ENCODE data around the gene LMLN.
A peak's percentile ranks its signal among the peaks of the same experiment; 100 is the strongest.
"Not testable (repeated sequence)": the region's sequence is repeated elsewhere in the genome, so short reads cannot be mapped to it uniquely, and the experiment has no call there.

LMLN gene

DNA sequence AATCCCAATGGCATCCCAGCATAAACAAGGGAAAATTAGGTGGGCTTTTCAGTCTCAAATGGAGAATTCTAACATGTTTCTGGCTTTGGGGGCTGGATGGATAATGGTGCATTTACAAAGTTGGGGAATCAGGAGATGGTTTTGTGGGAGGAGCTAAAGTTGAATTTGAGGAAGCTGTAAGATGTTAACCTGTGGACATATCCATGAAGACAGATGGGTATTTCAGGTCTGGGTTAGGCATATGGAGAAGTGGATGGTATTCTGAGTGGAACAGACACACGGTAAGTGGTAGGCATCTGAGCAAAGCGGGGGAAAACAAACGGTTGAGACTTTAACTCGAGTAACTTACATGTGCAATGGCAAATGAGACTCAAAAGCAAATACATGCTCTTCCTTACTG lies 1.7 kb upstream of the LMLN start:
- DNase-seq: no peak

DNA sequence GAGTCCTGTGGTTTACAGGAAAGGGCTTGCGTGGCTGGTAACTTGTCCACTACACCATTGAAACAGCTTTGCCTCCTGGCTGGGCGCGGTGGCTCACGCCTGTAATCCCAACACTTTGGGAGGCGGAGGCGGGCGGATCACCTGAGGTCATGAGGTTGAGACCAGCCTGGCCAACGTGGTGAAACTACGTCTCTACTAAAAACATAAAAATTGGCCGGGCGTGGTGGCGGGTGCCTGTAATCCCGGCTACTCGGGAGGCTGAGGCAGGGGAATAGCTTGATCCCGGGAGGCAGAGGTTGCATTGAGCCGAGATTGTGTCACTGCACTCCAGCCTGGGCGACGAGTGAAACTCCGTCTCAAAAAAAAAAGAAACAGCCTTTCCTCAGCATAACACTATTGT lies 1.2 kb upstream of the LMLN start:
- not testable (repeated sequence) for DNase-seq

DNA sequence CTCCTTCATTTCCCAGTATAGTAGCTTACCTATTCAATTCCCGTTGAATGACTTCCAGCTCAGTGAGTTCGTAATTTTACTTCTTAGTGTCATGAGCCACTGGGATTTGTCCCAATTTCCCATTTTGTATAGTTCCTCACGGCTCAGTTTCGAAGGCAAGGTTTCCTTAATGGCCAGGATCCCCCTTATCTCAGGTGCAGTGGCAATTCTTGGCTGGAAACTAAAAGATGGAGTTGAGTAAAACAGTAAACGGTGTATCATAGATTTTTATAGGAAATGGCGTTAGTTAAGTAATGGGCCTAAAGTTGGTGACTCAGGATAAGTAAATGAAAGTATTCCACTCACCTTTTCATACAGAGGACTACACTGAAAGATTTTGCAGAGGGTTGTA lies 522 bp upstream of the LMLN start:
- DNase-seq: no peak

DNA sequence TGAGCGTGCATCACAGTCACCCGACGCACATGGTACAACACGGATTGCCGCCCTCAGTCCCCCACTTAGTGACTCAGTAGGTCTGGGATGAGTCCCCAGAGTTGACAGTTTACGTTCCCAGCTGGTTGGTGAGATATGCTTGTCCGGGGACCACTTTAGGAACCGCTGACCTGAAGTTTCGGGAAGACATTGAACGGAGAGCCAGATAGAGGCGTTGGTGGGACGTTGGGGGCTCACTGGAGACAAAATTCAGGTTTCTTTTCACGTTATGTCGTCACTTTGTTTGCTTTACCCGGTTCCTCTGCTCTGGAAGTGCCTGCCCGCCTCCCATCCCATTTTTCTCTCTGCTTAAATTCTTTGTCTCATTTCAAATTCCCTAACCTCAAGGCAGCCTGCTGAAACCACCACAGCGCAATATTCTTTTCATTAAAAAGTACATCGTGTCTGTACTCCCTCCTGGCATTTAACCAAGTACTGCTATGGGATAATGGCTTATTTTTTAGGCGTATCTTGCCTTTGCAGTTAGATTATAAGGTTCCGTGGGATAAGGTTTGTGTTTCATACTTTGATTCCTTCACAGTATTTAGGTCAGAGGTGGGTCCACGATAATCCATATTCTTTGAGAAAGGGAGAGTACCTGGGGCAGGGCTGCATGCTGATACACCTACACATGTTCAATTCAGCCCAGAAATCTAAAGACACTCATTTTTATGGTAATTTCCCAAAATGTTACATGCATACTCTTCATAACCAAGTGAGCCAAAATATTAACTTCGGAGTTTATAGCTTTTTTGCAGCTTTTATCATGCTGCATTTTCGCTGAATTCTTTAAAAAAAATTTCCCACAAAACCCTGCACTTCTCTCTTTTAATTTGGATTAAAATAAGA lies 921 bp downstream of the LMLN start:
- DNase-seq: no peak

DNA sequence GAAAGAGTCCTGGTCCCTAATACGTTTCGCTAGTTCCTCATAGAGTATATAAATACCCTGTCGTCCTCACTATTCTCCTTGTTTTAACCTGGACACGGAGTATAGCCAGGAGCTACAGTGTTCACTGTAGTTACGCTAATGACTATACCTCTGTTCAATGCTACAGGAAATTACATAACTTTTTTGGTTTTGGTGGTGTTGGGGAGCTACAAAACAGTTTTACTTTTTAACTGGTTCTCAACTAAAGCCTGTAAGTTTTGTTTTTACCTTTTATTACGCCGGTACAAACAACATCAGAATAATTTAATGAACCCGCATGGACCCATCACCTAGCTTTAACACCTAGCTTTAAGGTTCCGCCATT lies 1.5 kb downstream of the LMLN start:
- DNase-seq: no peak

DNA sequence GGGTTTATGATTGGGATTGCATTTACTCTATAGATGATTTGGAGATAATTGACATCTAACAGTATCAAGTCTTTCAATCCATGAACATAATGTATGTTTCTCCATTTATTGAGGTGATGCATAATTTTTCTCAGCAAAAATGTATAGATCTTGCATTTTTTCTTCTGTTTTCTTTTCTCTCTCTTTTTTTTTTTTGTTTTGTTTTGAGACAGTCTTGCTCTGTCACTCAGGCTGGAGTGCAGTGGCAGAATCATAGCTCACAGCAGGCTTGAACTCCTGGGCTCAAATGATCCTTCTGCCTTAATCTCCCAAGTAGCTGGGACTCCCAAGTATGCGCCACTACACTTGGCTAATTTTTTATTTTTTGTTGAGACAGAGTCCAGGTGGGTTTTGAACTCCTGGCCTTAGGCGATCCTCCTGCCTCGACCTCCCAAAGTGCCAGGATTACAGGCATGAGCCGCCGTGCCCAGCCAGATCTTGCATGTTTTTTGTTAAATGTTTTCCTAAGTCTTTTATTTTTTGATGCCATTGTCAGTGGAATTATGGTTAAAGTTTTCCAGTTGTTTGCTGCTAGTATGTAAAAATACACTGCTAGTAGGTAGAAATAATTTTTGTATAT lies 3.1 kb downstream of the LMLN start:
- DNase-seq: no peak

DNA sequence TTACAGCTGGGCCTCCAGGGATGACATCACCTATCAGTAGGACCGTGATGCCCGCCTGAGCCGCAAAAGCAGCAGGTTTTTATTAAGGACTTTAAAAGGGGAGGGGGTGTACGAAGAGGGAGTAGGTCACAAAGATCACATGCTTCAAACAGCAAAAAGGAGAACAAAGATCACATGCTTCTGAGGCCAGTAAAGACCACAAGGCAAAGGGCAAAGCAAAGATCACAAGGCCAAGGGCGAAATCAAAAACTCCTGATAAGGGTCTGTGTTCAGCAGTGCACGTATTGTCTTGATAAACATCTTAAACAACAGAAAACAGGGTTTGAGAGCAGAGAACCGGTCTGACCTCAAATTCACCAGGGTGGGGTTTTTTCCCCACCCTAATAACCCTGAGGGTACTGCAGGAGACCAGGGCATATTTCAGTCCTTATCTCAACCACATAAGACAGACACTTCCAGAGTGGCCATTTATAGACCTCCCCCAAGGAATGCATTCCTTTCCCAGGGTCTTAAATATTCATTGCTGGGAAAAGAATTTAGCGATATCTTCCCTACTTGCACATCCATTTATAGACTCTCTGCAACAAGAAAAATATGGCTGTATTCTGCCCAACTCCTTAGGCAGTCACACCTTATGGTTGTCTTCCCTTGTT lies 7.4 kb downstream of the LMLN start:
- DNase-seq: not testable (repeated sequence)

DNA sequence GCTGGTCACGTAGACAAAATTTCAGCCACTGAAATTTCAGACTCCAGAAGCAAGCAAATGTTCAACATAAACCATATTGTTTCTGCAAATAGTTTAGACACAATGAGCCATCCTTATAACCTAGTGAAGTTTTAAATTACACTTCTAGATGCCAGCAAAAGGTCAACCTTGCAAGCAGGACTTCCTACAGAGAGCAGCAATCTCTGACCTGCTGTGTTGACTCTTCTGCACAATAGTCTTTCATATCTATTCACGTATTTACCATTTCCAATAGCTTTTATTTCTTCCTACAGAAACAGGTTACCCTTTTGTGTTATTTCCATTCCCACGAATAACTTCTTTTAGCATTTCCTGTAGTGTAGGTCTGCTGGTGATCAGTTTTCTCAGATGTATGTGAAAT lies 10.6 kb downstream of the LMLN start:
- DNase-seq: no peak

DNA sequence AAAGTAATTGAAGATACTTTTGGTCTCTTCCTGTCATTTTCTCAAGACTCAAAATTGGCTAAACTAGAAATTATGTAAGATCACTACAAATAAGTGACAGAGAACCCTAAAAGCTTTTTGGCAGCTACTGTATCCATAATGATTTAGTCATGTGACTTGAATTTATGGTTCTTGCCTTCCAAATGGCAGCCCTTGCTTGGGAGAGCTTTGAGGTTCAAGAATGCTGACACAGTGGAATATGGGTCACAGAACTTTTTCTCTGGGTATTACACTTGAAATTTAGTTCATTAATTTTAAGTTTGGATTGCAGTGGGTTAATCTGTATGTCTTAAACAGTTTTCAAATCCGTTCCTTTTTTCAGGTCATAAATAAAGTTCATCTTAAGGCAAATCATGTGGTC lies 14.0 kb downstream of the LMLN start:
- no peak for DNase-seq

DNA sequence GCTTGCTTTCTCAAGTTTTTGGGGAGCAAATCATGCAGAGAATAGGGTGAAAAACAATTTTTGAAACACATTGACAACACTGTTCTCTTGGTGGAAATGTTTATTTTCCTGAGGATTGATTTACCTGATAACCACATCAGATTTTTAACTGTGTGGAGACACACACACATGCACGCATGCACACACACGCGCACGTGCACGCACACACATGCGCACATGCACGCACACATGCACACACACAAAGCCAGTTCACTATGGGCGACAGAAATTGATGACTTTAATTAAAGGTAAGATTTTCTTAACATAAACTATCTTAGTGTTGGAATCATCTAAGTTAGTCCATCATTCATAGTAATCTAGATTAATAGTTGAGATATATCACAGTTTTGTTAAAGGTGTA lies 15.3 kb downstream of the LMLN start:
- no peak for DNase-seq

DNA sequence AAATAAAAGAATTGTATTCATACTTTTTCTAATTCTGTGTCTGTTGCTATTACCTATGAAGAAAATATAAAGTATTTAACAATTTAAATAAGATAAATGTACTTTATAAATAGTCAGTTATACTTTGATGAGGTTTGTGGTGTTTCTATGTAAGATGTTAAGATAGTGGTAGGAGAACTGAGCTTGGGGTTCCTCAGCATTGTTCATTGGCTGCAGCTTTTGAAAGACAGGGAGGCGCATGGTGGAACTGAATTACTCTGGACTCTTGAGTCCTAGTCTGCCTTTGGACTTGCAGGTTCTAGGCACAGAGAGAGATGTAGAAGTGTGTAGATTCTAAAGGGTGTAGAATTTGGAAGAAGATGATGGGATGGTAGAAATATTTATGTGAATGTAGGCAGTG lies 23.1 kb downstream of the LMLN start:
- no peak for DNase-seq

DNA sequence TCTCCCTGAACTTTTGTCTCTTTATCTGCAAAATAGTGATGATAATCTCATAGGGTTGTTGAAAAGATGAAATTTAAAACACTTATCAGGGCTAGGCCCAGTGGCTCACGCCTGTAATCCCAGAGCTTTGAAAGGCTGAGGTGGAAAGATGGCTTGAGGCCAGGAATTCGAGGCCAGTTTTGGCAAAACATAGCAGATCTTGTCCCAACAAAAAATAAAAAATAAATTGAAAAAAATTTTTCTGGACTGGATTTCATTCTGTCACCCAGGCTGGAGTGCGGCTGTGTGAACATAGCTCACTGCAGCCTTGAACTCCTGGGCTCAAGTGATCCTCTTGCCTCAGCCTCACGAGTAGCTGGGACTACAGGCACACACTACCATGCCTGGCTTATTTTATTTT lies 29.6 kb downstream of the LMLN start:
- DNase-seq: no peak

DNA sequence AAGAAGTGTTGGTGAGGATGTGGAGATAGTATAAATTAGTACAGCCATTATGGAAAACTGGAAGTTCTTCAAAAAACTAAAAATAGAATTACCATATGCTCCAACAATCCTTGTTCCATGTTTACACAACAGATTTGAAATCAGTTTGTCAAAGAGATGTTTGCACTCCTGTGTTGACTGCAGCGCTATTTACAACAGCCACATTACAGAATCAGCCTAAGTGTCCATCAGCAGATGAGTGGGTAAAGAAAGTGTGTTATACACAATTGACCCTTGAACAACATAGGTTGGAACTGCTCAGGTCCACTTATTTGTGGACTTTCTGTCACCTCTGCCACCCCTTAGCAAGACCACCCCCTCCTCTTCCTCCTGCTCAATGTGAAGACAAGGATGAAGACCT lies 34.7 kb downstream of the LMLN start:
- DNase-seq: no peak

DNA sequence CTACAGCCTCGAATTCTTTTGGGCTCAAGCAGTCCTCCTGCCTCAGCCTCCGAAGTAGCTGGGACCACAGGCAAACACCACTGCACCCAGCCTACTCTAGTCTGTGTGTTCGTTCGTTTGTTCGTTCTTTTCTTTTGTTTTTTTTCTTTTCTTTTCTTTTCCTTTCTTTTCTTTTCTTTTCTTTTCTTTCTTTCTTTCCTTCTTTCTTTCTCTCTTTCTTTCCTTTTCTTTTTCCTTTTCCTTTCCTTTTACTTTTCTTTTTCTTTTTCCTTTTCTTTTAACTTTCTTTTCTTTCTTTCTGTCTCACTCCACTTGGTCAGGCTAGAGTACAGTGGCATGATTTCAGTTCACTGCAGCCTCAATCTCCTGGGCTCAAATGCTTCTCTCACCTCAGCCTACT lies 36.8 kb downstream of the LMLN start:
- no peak for DNase-seq

DNA sequence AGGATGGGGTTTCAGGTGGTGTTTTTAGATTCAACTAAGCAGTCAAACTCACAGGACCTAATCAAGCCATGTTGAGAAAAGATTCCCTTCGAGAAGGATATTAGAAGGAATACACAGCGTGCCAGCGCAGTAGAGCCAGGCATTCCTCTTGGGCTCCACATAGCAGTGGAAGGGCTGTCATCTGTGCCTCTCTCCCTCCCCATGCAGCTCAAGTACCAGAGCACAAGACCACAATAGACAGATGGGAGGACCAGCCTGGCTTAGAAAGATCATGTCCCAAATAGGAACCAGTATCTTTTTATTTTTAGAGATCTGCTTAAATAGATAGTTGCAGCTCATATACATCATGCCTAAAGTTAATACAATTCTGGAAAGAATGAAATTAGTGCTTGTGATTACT lies 37.9 kb downstream of the LMLN start:
- DNase-seq: no peak

DNA sequence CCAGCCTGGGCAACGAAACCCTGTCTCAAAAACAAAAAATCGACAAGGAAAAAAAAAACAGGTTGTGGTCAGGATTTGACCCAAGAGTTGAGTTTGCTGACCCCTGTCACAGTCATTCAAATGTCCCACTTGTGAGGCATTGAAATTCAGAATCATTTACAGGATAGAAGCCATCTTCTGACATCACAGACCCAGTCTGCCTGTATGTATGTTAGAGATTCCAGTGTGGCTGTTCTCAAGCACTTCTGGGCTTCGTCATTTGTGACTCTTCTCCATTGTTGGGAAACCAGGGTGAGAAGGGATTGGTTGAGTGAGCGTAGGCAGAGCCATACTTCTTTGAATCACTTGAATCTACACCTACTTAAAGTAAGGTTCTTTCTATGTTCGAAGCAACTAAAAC lies 57.1 kb downstream of the LMLN start:
- no peak for DNase-seq

DNA sequence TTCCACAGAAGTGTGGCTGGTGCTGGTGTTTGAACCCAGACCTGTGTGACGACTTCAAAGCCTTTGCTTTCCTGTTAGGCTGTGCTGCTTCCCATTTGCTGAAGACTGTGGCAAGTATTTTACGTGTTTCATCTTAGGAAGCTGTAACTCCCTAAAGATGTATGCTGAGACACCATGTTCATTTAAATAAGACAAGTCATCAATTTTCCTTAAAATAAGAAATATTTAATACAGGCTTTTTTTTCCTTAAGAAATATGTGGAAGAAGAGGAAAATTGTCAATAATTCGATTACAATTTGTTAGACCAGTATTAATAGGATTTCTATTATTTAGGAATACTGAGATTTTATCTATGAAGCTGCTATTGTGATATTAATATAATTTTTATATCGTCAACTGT lies 58.4 kb downstream of the LMLN start:
- no peak for DNase-seq

DNA sequence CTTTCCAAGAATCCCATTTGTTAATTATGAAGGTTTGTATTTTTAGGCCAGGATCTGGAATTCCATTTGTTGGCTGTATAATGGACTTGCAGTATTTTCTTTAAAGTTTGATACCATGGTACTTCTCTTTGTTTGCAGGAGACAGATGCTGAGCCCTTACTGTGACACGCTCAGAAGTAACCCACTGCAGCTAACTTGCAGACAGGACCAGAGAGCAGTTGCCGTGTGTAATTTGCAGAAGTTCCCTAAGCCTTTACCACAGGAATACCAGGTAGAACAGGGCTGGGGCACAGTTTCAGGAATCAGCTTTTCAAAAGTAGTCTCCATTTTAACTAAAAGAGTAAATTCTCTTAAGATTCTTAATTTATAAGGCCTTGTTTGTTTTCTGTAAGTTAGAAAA lies 59.1 kb downstream of the LMLN start:
- DNase-seq: no peak

DNA sequence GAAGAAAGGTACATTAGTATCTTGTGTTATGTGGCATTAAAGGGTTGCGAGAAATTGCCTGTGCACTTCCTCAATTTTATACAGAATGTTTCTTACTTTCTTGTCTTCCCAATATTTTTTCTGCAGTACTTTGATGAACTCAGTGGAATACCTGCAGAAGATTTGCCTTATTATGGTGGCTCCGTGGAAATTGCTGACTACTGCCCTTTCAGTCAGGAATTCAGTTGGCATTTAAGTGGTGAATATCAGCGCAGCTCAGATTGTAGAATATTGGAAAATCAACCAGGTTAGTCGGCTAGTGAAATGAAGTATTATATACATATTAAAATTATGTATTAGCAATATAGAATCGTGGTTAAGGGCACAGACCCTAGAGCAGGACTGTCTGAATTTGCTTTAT lies 61.3 kb downstream of the LMLN start:
- no peak for DNase-seq

DNA sequence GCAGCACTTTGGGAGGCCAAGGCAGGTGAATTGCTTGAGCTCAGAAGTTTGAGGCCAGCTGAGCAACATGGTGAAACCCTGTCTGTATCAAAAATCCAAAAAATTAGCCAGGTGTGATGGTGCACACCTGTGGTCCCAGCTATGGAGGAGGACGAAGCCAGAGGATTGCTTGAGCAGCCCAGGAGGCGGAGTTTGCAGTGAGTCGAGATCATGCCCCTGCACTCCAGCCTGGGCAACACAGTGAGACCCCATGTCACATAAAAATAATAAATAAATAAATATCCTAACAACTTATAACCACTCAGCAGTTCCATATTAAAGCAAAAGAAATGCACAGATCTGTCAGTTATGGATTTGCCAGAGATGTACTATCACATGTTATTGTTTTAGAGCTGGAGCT lies 62.6 kb downstream of the LMLN start:
- no peak for DNase-seq

DNA sequence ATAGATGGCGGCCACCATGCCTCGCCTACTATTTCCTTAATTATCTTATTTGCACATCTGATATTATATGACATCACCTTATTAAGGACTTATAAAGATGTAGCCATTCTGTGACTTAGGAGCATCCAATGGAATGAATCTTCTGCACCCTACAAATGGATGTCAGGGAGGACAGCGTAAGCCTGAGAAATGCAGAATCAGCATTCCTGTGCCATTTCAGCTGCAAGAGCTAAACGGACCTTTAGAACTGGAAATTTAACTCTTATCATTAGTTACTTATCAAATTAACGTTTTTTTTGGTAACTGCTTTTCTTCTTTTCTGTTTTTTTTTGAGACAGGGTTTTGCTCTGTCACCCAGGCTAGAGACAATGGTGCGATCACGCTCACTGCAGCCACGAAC lies 65.6 kb downstream of the LMLN start:
- DNase-seq: no peak

DNA sequence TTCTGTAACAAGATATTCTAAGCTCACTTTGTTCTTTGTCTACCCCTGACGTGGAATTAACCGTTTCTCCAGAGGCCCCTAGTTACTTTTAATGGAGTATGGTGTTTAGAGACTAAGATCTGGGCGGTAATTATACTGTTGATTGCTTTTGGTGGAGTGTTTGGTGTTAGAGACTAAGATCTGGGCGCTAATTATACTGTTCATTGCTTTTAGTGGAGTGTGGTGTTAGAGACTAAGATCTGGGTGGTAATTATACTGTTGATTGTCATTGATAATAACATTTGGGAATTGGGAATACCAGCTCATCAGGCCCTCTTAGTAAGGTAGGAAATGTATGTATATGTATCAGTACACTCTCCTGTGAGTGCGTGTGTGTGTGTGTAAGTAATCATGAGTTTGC lies 66.6 kb downstream of the LMLN start:
- DNase-seq: peak; percentile 86

DNA sequence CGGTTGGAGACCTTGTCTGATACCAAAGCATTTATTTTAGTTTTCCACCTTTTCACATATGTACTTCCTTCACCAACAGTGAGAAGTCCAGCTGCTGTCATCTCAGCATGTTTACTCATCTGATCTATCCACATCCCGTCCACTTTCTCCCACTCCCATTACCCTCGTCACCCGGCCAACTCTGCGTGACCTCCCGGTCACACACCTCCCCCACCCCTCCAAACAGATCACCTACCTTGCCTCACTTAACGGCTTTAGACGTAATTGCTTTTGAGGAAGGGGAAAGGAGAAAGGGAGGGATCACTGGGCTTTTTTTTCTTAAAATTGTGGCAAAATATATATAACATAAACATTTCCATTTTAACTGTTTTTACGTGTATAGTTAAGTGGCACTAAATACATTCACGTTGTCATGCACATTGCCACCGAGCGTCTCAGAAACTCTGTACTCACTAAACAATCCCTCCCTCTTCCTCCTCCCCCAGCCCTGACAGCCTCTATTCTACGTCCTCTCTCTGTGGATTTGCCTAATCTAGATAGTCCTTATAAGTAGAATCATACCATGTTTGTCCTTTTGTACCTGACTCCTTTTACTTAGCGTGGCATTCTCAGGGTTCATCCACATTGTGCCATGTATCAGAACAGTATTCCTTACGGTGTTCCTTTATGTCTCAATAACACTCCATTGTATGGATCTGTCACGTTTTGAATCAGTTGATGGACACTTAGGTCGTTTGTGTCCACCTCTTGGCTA lies 67.2 kb downstream of the LMLN start:
- peak; percentile 76 for DNase-seq
